COLO829 (cell line): Measurements from ENCODE around the gene LY6G5C.
"Not testable (repeated sequence)": the region's sequence is repeated elsewhere in the genome, so short reads cannot be mapped to it uniquely, and the experiment has no call there.

Source experiments
- DNase-seq: peaks from one replicate; pipeline ENCODE4 v3.0.0; 2012; ENCODE audit warnings: low spot score

LY6G5C gene

DNA sequence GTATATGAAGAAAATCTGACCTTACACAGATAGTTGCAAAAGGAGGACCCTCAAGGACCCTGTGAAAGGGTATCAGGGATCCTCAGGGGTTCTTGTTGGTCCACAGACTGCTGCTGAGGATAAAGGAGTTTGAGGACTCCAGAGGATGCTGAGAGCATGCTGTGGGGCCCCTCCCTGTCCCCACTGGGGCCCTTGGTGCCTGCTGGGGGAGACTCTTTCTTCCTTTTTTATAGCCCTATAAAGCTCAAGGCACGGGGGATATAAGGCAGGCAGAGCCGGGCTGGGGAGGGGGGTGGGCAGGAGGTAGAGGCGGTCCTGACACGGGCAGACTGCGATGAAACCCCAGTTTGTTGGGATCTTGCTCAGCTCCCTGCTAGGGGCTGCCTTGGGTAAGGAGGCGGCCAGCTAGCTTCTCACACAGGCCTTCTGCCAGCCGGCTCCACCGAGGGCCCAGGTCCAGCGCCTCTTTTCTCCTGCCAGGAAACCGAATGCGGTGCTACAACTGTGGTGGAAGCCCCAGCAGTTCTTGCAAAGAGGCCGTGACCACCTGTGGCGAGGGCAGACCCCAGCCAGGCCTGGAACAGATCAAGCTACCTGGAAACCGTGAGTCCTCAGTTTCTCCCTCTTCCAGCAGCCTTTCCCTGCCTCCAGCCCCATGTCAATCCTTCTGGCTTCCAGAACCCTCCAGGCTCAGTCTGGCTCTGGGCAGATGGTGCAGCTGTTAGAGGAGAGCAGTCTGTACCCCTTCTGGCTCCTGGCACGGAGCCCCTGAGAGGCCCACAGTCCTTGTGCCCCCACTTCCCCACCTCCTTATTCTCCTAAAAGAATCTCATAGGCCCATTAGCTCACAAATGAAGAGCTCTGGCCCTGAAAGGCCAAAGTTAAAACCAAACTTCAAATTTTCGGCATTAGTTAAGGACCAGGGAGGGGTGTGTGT lies 34.4 kb upstream of the LY6G5C start, which contains the start of gene LY6G6D:
LY6G6D (plus strand) TSS at position 327 of the 937 bp plus-strand sequence; CDS start at position 335, 8 bp downstream.
- no peak for DNase-seq

DNA sequence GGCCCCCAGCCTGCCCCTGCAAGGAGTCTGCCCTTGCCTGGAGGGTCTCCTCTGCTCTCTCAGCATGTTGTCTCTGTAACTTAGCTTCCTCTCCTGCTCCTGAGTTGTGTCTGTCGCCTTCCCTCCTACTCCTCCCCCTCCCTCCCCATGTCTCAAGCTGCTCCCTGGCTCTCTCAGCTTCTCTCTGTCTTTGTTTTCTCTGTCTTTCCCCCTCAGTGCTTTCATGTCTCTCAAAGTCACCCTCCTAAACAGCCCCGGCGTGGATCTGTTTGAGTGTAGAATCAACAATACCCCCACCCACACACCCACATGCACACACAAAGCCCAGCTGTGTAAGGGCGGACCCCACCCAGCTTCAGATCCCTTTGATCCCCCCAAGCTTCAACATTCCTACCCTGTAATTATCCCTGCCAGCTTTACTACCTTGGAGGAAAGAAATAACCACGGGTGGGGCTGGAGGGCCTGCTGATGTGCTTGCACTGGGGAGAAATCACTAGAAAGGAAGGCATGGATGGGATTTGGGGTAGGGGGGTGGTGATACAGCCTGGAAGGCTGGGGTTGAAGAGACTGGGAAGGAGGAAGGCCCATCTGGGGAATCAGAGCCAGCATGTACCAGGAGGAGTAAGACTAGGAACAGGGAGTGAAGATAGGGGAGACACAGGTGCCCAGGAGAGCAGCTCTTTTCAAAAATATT lies 33.3 kb upstream of the LY6G5C start:
- DNase-seq: no peak

DNA sequence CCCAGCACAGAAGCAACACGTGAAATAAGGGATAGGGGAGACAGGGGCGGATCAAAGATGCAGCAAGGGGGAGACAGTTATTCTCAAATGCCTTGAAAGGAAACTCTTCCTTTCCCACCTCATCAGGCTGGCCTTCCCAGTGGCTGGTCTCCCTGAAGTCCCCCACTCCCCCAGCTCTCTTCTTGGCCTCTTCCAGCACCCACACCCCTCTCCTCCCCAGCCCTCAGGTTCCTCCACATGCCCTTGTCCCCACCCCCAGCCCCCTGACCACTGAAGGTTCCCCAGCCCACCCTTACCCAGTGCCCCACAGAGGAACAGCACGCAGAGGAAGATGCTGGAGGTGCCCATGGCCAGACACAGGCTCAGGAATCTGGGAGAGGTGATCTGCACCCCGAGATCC lies 32.6 kb upstream of the LY6G5C start:
- DNase-seq: no peak

DNA sequence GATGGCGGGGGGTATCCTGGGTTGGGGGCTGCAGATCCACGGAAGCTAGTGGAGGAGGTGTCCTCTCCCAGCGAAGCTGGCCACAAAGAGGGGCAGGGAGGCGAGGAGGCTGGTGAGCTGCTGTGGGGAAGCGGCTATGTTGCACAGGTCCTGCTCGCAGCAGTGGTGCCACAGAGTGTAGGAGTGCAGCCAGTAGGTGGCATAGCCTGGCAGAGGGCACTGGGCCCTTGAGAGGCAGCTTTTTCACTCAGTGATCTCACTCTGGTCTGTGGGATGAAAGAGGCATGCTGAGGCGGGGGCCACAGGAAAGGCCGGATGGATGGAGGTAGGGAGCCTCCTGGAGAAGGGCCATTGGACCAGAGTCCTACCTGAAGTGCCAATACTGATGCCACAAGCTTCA lies 31.4 kb upstream of the LY6G5C start:
- DNase-seq: no peak

DNA sequence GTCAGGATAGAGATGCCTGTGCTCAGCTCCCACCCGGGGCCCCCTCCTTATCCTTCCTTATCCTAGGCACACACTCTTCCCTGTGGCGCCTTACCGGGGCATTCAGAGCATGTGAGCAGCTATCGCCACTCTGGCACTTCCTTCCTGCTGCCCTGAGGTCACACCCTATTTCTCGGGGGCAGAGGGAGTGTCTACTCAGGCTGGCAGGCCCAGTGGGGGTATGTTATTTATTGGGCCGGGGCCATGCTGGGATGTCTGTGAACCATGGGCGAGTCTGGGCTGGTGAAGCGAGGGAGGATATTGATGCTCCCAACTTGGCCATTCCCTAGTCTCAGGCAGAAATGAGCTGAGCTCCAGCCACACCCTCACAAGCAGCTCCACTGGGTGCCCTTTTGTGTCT lies 30.4 kb upstream of the LY6G5C start:
- no peak for DNase-seq

DNA sequence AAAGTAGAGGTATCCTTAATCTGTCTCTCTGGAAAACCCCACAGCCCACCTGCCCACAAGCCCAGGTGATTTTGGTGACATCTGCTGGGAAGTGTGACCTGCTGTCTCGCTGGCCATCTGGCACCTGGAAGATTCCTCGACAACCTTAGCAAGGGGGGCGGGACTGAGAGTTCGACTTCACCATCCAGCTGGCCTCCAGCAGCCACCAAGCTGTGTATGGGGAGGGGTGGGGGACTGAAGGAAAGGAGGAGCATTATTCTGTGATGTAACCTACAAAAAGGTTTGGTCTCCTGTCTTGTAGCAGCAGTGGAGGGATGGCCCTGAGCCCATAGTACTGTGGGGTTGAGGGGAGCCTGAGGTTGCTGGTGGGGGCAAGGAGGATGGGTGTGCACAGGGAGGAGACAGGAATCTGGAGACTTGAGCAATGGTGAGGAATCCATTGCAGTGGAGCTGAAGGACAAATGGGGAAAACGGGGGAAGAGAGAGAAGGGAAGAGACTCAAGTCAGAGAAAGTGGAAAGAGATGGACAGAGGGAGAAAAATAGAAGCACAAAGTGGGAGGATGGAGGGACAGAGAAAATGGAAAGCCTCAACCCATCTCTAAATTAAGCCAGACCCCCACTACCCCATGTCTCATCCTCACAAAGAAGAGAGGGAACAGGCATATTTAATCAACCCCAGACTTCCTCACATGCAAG lies 29.8 kb upstream of the LY6G5C start:
- DNase-seq: no peak

DNA sequence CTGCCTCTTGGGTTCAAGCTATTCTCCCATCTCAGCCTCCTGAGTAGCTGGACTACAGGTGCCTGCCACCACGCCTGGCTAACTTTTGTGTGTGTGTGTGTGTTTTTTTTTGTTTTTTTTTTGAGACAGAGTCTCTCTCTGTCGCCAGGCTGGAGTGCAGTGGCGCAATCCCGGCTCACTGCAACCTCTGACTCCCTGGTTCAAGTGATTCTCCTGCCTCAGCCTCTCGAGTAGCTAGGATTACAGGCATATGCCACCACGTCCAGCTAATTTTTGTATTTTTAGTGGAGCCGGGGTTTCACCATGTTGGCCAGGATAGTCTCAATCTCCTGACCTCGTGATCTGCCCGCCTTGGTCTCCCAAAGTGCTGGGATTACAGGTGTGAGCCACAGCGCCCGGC lies 28.3 kb upstream of the LY6G5C start:
- not testable (repeated sequence) for DNase-seq

DNA sequence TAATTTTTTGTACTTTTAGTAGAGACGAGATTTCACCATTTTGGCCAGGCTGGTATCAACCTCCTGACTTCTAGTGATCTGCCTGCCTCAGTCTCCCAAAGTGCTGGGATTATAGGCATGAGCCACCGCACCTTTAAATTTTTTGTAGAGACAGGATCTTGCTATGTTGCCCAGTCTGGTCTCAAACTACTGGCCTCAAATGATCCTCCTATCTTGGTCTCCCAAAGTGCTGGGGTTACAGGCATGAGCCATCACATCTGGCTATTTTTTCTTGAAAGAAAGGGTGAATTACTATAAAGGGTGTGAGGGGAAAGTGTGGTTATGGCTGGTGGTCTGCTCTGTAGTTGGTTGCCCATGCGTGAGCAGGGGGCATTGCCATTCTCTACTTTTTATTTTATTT lies 27.4 kb upstream of the LY6G5C start:
- no peak for DNase-seq

DNA sequence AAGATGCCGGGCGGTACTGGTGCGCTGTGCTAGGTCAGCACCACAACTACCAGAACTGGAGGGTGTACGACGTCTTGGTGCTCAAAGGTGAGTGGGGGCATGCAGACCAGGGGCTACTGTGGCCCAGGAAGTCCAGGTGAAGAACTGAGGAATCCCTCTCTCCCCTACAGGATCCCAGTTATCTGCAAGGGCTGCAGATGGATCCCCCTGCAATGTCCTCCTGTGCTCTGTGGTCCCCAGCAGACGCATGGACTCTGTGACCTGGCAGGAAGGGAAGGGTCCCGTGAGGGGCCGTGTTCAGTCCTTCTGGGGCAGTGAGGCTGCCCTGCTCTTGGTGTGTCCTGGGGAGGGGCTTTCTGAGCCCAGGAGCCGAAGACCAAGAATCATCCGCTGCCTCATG lies 26.8 kb upstream of the LY6G5C start:
- DNase-seq: no peak

DNA sequence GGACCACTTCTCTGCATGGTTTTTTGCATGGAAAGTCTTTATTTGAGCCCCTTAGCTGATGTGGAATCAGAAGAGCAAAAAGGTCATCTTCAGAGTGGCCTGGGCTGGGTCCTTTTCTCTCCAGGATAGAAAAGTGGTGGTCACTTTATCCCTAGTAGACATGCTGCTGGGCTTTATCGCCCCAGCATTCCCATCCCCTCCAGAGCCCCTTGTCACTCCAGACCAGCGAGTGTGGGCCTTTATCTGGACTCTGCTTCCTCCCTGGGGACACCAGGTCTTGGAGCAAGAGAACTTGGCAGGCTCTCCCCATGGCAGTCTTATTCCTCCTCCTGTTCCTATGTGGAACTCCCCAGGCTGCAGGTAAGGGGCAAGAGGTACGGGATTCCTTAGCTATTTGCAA lies 25.7 kb upstream of the LY6G5C start, which contains the start of gene LY6G6F:
LY6G6F (plus strand) TSS at position 268 of the 400 bp plus-strand sequence; CDS start at position 309, 41 bp downstream.
- DNase-seq: no peak

DNA sequence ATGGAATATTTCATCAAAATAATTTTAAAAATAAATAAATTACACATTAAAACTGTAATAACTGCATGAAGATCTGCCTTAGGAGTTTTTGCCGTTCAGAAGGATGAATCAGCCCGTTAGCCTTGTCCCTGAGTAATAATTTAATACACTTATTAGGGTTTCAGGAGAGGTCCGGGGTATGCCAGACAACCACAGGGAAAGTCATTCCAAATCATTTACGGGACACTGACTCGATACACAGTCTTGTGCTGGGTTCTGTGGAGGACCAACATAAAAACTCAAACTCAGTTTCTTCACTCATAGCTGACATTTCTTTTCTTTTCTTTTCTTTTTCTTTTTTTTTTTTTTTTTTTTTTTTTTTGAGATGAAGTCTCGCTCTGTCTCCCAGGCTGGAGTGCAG lies 25.1 kb upstream of the LY6G5C start:
- no peak for DNase-seq

DNA sequence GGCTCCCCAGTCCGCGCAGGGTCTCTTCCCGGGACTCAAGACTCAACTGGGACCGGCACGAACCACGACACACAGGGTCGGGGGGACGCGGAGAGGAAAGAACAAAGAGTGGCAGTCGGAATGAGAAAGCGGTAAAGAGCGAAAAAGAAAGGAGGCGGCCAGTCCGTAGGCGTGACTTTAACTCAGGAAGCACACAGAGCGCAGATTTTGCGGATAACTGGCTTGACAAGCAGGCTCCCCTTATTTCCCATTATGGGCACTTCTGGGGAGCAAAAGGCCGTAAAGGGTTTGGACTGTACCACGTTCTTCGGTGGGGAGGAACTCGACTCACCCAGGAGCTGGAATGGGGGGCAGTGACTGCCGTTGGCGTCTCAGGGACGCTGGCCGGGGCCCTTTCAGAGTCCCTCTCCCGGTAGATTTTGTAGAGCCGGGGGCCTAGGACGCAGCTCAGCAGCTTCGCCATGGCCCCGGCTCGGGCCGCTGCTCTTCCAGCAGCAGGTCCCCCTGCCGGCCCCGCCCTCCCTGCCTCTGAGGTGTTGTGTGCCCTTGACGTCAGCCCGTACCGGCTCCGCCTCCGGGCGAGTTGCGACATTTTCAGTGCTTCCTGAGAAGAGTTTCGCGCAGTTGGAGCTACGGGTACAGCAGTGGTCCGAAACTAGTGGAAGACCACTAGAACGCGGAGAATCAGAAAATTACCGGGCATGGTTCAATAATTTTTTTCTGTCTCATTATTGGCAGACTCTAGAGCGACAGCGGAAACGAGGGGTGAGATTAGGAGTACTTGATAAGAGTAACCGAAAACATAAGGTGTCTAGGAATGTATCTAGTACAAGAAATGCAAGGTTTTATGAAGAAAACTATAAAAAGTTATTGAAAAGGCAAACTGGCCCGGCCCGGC lies 22.2 kb upstream of the LY6G5C start, which contains the start of gene ABHD16A:
ABHD16A (minus strand) TSS at position 506 of the 898 bp plus-strand sequence; CDS start at position 463, 43 bp downstream.
- DNase-seq: peak; percentile 100

DNA sequence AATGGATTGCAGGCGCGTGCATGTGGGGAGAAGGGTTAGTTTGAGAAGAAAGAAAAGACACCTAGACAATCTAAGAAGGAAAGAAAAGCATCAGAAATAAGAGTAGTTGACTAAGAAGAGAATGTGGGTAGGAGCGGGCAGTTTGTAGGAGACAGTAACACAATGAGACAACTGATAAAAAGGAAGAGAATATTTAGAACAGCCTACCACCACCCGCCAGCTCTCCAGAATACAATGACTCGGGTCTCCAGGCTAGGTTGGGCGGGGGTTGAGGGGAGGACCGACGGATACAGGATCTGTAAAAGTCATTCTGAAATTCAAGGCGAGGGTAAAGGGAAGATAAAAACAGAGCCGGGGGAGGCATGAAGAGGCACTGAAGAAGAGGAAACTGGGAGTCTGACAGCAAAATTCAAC lies 21.5 kb upstream of the LY6G5C start:
- peak; percentile 49 for DNase-seq

DNA sequence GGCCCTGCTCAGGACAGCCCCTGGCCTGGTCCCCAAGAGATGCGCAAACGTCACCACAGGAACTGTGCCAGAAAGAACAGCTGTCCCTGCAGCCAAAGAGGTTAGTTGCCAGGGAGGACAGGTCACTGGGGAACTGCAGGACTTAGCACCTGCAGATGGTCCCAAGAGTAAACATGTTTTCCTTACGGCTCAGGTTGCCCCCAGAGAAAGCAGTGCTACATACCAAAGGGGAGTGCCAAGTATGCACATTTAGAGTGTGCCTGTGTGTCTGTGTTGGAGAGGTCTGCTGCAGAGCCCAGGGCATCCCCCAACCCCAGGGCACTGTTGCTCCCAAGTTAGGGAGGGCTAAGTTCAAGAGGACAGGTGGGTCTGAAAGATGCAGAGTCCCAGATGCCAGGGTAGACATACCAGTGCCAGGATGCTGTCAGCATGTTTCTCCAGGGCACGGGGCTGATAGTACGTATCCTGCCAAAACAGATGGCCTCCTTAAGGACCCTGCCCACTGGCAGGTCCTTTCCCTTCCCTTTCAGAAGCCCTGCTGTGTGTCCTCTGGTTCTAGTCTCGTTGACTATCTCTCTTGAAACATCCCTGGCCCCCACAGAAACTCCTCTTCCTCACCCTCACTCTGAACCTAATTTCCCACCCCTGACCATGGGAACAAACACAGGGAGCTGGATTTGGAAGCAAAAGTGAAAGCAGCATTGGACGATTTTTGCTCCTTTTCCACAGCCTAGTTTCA lies 21.0 kb upstream of the LY6G5C start:
- DNase-seq: no peak

DNA sequence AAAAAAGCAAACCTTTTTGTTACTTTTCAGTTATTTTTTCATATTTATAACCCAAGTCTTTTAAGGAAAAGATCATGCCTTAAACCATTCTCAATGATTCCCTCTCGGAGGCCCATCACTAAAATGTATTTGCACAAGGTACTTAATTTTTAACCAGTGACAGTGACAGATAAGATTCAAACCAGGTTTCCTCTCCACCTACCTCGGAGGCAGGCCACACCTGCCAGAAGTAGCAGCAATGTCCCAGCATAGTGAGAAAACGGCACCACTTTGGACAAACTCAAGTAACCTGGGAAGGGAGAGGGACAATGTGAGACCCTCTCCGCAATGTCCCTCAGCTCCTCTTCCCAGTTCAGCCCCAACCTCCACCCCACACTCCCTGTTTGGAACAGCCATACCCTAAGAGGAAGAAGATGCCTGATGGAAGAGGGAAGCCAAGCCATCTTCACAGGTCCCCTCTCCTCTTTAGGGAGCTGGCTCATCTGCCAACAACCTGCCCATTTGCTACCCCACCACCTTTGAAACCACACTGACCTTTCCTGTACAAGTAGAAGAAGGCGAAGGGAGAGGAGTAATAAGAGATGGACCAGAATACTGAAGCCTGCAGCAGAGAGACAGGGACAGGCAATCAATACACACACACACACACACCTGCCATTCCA lies 20.0 kb upstream of the LY6G5C start:
- DNase-seq: no peak

DNA sequence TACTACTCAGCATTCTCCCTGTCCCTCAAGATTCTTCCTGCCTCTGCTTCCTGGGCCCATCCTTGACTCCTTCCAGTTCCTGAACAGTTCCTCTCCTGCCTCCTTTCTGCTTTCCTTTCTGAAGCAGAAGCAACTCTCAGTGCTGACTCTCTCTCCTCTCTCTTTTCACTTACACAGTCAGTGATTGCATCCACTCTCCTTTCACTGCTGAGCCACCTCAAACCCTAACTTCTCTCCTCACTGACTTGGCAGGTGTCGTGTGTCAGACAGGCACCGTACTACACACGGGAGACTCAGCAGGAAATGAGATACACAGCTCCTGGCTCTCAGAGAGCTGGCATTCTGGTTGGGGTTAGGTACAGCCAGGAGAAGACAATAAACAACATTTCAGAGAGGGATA lies 16.7 kb upstream of the LY6G5C start:
- DNase-seq: no peak

DNA sequence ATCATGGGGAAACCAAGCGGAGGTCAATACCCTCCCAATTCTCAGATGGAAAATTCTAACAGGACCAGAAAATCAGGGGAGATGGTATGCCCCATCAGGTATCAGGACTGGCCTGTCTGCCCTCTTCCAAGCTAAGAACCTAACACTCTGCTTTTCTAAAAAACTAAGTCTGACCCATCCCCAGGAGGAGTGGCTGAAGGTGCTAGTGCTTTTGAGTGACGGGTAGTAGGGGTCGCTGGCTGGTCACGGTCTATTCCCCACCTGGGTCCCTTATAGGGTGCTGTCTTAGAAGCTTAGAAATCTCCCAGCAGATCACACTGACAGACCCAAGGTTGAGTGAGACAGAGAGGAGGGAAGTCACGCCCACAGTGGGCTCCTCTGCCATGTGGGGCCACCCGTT lies 12.7 kb upstream of the LY6G5C start:
- DNase-seq: no peak

DNA sequence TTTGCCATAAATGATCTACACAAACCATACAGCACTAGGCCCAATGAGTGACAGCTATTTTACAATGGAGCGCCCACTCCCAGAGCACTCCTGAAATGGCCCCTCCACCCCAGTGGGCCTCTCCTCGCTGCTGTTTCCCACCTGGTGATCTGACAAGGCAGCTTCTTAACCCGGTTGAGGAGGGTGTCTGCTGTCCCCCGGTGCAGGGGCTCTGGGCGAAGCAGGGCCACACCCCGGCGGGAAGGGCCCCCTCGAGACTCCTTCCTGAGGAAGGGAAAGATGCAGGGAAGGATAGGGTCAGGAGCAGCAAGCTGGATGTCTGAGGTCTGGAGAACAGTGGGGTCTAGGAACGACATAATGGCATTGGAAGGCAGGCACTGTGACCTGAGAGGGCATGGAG lies 12.0 kb upstream of the LY6G5C start:
- no peak for DNase-seq

DNA sequence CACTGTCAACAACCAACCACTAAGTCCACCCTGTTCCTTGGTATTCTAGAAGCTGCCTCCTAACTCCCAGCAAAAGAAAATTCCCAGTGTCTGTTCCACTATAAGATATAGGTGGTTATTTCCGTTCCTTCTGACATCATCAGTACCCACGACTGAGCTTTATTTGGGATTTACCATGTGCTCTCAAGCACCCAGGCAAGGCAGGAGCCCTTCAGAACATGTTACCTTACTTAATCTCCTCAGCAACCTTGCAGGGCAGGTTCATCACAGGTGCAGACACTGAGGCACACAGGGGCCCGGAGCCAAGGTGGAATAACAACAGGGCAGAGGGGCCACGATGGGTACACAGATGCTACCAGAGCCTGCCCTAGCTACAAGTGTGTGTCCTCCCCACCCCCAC lies 11.5 kb upstream of the LY6G5C start:
- DNase-seq: no peak

DNA sequence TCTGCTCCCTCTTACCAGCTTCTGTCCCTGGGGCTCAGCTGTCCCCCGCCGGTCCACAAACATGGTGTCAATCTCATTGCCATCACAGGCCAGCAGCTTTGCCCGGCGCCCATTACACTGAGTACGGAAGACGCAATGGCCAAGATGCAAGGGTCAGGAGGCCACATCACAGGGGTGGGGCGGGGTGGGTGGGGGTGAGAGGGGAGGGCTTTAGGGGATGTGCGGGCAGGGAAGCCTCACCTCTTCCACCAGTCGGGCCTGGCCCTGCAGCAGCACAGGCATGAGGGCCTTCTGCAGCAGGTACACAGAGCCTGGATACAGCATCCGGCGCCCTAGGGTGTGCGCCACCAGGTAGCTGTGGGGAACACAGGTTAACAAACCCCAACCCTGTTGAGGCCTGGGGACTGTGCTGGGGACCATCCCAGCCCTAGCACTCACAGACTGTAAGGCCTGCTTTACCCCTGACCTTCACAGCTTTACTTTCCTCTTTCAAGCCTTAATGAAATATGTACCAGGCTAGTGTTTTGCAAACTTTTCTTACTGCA lies 10.8 kb upstream of the LY6G5C start:
- no peak for DNase-seq
